Central memory CD8-positive, alpha-beta T cell (primary cell): ENCODE results near the gene NXPE4.
"Not testable (repeated sequence)": the region's sequence is repeated elsewhere in the genome, so short reads cannot be mapped to it uniquely, and the experiment has no call there.

ENCODE experiments used
- ATAC-seq: fragments of 150-1000 bp; cut with Tn5 transposase; replicated peaks from 2 replicates; pipeline ENCODE4 v1.10.0; 2022; ENCODE audit warnings: mild to moderate bottlenecking, moderate FRiP score, moderate number of reproducible peaks; ENCODE audit not compliant: poor library complexity, severe bottlenecking; ENCODE audit errors: extremely low read depth
- DNase-seq, 2 donors: peaks; one replicate each; pipeline ENCODE4 v3.0.0; 2021; ENCODE audit warnings: low spot score in 2 of 2
- H3K27ac Mint-ChIP-seq: one replicate; pipeline ENCODE4 v1.8.0; 2022; ENCODE audit warnings: low read depth, mild to moderate bottlenecking, moderate library complexity, mixed read lengths
- H3K27me3 Mint-ChIP-seq: one replicate; pipeline ENCODE4 v1.8.0; 2022; ENCODE audit warnings: mixed read lengths
- H3K36me3 Mint-ChIP-seq: one replicate; pipeline ENCODE4 v1.8.0; 2022; ENCODE audit warnings: mild to moderate bottlenecking, moderate library complexity, mixed read lengths; ENCODE audit not compliant: insufficient read depth
- H3K4me1 Mint-ChIP-seq: one replicate; pipeline ENCODE4 v1.8.0; 2022; ENCODE audit warnings: mixed read lengths
- H3K4me3 Mint-ChIP-seq: one replicate; pipeline ENCODE4 v1.8.0; 2022; ENCODE audit warnings: mild to moderate bottlenecking, moderate library complexity, mixed read lengths
- H3K9me3 Mint-ChIP-seq: one replicate; pipeline ENCODE4 v1.8.0; 2022; ENCODE audit warnings: mixed read lengths

Gene NXPE4

GRCh38 chr11:114595571-114595970 lies at the start of gene NXPE4:
NXPE4 (minus strand) TSS chr11:114595786; CDS start chr11:114594759, 1,027 bp downstream.
- Mint-ChIP-seq H3K4me1 (no peaks in the 10 kb centered on the region), H3K36me3 (no peaks in the 10 kb centered on the region), H3K27me3 (peaks cover 11% of the 10 kb centered on the region), H3K27ac (no peak within 1 kb of the TSS), H3K9me3 (no peaks in the 10 kb centered on the region), H3K4me3 (no peak within 1 kb of the TSS)
- ATAC-seq (no peak), DNase-seq (no peak)

- H3K4me3 Mint-ChIP-seq, ATAC-seq, H3K27ac Mint-ChIP-seq, H3K4me1 Mint-ChIP-seq, H3K27me3 Mint-ChIP-seq, H3K36me3 Mint-ChIP-seq, DNase-seq, H3K9me3 Mint-ChIP-seq: not testable (repeated sequence)
Observed at GRCh38 chr11:114639440-114639839, 43.9 kb upstream of the NXPE4 start.

GRCh38 chr11:114631445-114631965 lies 35.9 kb upstream of the NXPE4 start:
- not testable (repeated sequence) for ATAC-seq, DNase-seq, H3K9me3 Mint-ChIP-seq, H3K27me3 Mint-ChIP-seq, H3K27ac Mint-ChIP-seq, H3K4me3 Mint-ChIP-seq, H3K4me1 Mint-ChIP-seq, H3K36me3 Mint-ChIP-seq

GRCh38 chr11:114625294-114625693 lies 29.7 kb upstream of the NXPE4 start:
- no peak overlapping the region for H3K27ac Mint-ChIP-seq
- no peak overlapping the region for H3K4me3 Mint-ChIP-seq
- no peaks in the 10 kb centered on the region for H3K4me1 Mint-ChIP-seq
- H3K27me3 Mint-ChIP-seq: no peaks in the 10 kb centered on the region
- DNase-seq: no peak
- no peak for ATAC-seq
- H3K9me3 Mint-ChIP-seq: no peaks in the 10 kb centered on the region
- H3K36me3 Mint-ChIP-seq: no peaks in the 10 kb centered on the region

- Mint-ChIP-seq H3K9me3 (no peaks in the 10 kb centered on the region), H3K4me3 (no peak overlapping the region), H3K27me3 (no peaks in the 10 kb centered on the region), H3K4me1 (no peaks in the 10 kb centered on the region), H3K27ac (no peak overlapping the region), H3K36me3 (no peaks in the 10 kb centered on the region)
- DNase-seq (no peak), ATAC-seq (no peak)
Observed at GRCh38 chr11:114624455-114625207, 29.0 kb upstream of the NXPE4 start.

- Mint-ChIP-seq H3K27me3 (no peaks in the 10 kb centered on the region), H3K4me3 (no peak overlapping the region), H3K9me3 (no peaks in the 10 kb centered on the region), H3K36me3 (no peaks in the 10 kb centered on the region), H3K4me1 (no peaks in the 10 kb centered on the region), H3K27ac (no peak overlapping the region)
- DNase-seq (no peak), ATAC-seq (no peak)
Observed at GRCh38 chr11:114623720-114624119, 28.1 kb upstream of the NXPE4 start.

- no peak for ATAC-seq
- no peaks in the 10 kb centered on the region for H3K36me3 Mint-ChIP-seq
Observed at GRCh38 chr11:114622858-114623257, 27.3 kb upstream of the NXPE4 start.

GRCh38 chr11:114621950-114622809 lies 26.6 kb upstream of the NXPE4 start:
- H3K27ac Mint-ChIP-seq: no peak overlapping the region
- no peaks in the 10 kb centered on the region for H3K36me3 Mint-ChIP-seq
- no peaks in the 10 kb centered on the region for H3K4me1 Mint-ChIP-seq
- H3K4me3 Mint-ChIP-seq: no peak overlapping the region
- no peak for ATAC-seq
- DNase-seq: no peak
- no peaks in the 10 kb centered on the region for H3K9me3 Mint-ChIP-seq
- no peaks in the 10 kb centered on the region for H3K27me3 Mint-ChIP-seq

More at GRCh38 chr11:114622858-114623257, 27.3 kb upstream of the NXPE4 start:
- no peaks in the 10 kb centered on the region for H3K4me1 Mint-ChIP-seq
- no peak for DNase-seq
- H3K27ac Mint-ChIP-seq: no peak overlapping the region
- H3K4me3 Mint-ChIP-seq: no peak overlapping the region
- no peaks in the 10 kb centered on the region for H3K27me3 Mint-ChIP-seq
- no peaks in the 10 kb centered on the region for H3K9me3 Mint-ChIP-seq

- Mint-ChIP-seq H3K9me3 (no peaks in the 10 kb centered on the region), H3K4me1 (no peaks in the 10 kb centered on the region), H3K27me3 (no peaks in the 10 kb centered on the region), H3K4me3 (no peak overlapping the region), H3K36me3 (no peaks in the 10 kb centered on the region), H3K27ac (no peak overlapping the region)
- ATAC-seq (no peak), DNase-seq (no peak)
Observed at GRCh38 chr11:114621072-114621471, 25.5 kb upstream of the NXPE4 start.

GRCh38 chr11:114619659-114620173 lies 24.1 kb upstream of the NXPE4 start:
- H3K36me3 Mint-ChIP-seq: no peaks in the 10 kb centered on the region
- H3K27me3 Mint-ChIP-seq: no peaks in the 10 kb centered on the region
- H3K4me3 Mint-ChIP-seq: no peak overlapping the region
- no peaks in the 10 kb centered on the region for H3K4me1 Mint-ChIP-seq
- H3K9me3 Mint-ChIP-seq: no peaks in the 10 kb centered on the region
- no peak overlapping the region for H3K27ac Mint-ChIP-seq
- no peak for DNase-seq
- no peak for ATAC-seq

GRCh38 chr11:114618139-114618538 lies 22.6 kb upstream of the NXPE4 start:
- Mint-ChIP-seq H3K36me3 (no peaks in the 10 kb centered on the region), H3K4me3 (no peak overlapping the region), H3K4me1 (no peaks in the 10 kb centered on the region), H3K27me3 (no peaks in the 10 kb centered on the region), H3K9me3 (no peaks in the 10 kb centered on the region), H3K27ac (no peak overlapping the region)
- DNase-seq (no peak), ATAC-seq (no peak)

GRCh38 chr11:114617157-114618124 lies 21.9 kb upstream of the NXPE4 start:
- no peaks in the 10 kb centered on the region for H3K36me3 Mint-ChIP-seq
- H3K27ac Mint-ChIP-seq: no peak overlapping the region
- no peak overlapping the region for H3K4me3 Mint-ChIP-seq
- DNase-seq (no peak), ATAC-seq (no peak)
- no peaks in the 10 kb centered on the region for H3K4me1 Mint-ChIP-seq
- H3K27me3 Mint-ChIP-seq: no peaks in the 10 kb centered on the region
- H3K9me3 Mint-ChIP-seq: no peaks in the 10 kb centered on the region
